ENCODE data around the gene TPP2.

DNA sequence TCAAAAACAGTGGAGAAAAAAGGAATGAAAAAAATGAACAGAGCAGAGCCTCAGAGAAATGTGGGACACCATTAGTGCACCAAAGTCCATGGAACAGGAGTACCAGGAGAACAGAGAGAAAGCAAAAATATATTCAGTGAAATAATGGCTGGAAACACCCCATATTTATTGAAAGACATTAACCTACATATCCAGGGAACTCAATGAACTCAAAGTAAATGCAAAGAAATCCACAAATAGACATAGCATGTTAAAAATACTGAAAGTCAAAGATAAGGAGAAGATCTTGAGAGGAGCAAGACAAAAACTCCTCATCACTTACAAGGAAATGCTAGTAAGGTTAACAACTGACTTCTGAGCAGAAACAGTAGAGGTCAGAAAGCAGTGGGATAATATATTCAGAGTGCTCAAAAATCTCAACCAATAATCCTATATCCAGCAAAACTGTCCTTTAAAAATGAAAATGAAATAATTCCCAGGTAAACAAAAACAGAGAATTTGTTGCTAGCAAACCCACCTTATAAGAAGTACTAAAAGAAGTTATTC lies 62.5 kb downstream of the TPP2 start:
- TF ChIP-seq CTCF (IDR thresholded peaks at IDR 0.05; ENCODE audit: poor library complexity, severe bottlenecking) (no peak), MXI1 (conservative IDR thresholded peaks at IDR 0.05; ENCODE audit: poor library complexity, severe bottlenecking) (no peak), EP300 (conservative IDR thresholded peaks at IDR 0.05; ENCODE audit: poor library complexity, severe bottlenecking) (no peak), POLR2AphosphoS5 (IDR thresholded peaks at IDR 0.05) (no peak), RAD21 (conservative IDR thresholded peaks at IDR 0.05) (no peak), REST (IDR thresholded peaks at IDR 0.05; ENCODE audit: borderline replicate concordance) (no peak), EZH2 (IDR thresholded peaks at IDR 0.05; ENCODE audit: borderline replicate concordance, insufficient read depth, low read length, poor library complexity, severe bottlenecking) (no peak), TAF1 (IDR thresholded peaks at IDR 0.05; ENCODE audit: low read depth) (no peak), SMC3 (conservative IDR thresholded peaks at IDR 0.05; ENCODE audit: poor library complexity) (no peak)

Measured in neural cell (in vitro differentiated cells).